ENCODE data around the gene PKP1.
A peak's percentile ranks its signal among the peaks of the same experiment; 100 is the strongest.

PKP1 gene

GRCh38 chr1:201260648-201261311 lies 22.5 kb upstream of the PKP1 start:
- DNase-seq: no peak

- no peak for DNase-seq
These were observed 21.3 kb upstream of the PKP1 start for GRCh38 chr1:201261771-201262547.

- DNase-seq: no peak
These were observed 20.2 kb upstream of the PKP1 start for GRCh38 chr1:201262963-201263608.

GRCh38 chr1:201264072-201264471 lies 19.2 kb upstream of the PKP1 start:
- no peak for DNase-seq

- no peak for DNase-seq
These were observed 18.8 kb upstream of the PKP1 start for GRCh38 chr1:201264554-201264953.

- no peak for DNase-seq
These were observed 17.6 kb upstream of the PKP1 start for GRCh38 chr1:201265756-201266155.

- DNase-seq: no peak
These were observed 17.0 kb upstream of the PKP1 start for GRCh38 chr1:201266276-201266675.

GRCh38 chr1:201266774-201267173 lies 16.5 kb upstream of the PKP1 start:
- peak; percentile 14 for DNase-seq

- no peak for DNase-seq
These were observed 15.7 kb upstream of the PKP1 start for GRCh38 chr1:201267481-201268229.

- DNase-seq: no peak
These were observed 14.6 kb upstream of the PKP1 start for GRCh38 chr1:201268604-201269151.

- DNase-seq: no peak
These were observed 14.0 kb upstream of the PKP1 start for GRCh38 chr1:201269281-201269680.

- no peak for DNase-seq
These were observed 13.4 kb upstream of the PKP1 start for GRCh38 chr1:201269900-201270410.

- no peak for DNase-seq
These were observed 12.5 kb upstream of the PKP1 start for GRCh38 chr1:201270616-201271390.

GRCh38 chr1:201272799-201273198 lies 10.5 kb upstream of the PKP1 start:
- DNase-seq: no peak

- DNase-seq: no peak
These were observed 8.6 kb upstream of the PKP1 start for GRCh38 chr1:201274616-201275252.

GRCh38 chr1:201275253-201275666 lies 8.0 kb upstream of the PKP1 start:
- DNase-seq: peak; percentile 70

- DNase-seq: no peak
These were observed 6.4 kb upstream of the PKP1 start for GRCh38 chr1:201276891-201277290.

GRCh38 chr1:201277441-201277840 lies 5.9 kb upstream of the PKP1 start:
- no peak for DNase-seq

- DNase-seq: no peak
These were observed 4.0 kb upstream of the PKP1 start for GRCh38 chr1:201279313-201279712.

GRCh38 chr1:201280884-201281283 lies 2.4 kb upstream of the PKP1 start:
- no peak for DNase-seq

- DNase-seq: no peak
These were observed 1.7 kb upstream of the PKP1 start for GRCh38 chr1:201281573-201281972.

Measured in hematopoietic multipotent progenitor cell treated with erythropoietin and hydrocortisone succinate and interleukin-3 and kit ligand, for 4 days (in vitro differentiated cells).